AG04449 (cell line): ENCODE data around the gene TACC3.

Source experiments
- CTCF ChIA-PET: fragments of 350-600 bp; formaldehyde crosslinking; extraction: SDS; loops from one replicate; lab custom pipeline; 2021; ENCODE audit warnings: antibody characterized with exemption; lab: Yijun Ruan, JAX
- POLR2A ChIA-PET: fragments of 400-600, 350-600 bp; formaldehyde crosslinking; extraction: SDS; loops from one replicate; lab custom pipeline; 2020; ENCODE audit warnings: antibody characterized with exemption, inconsistent platforms; lab: Yijun Ruan, JAX
- DNase-seq: peaks from one replicate; pipeline ENCODE4 v3.0.0-alpha.2; 2010; ENCODE audit warnings: low read depth, low spot score
- H3K4me3 ChIP-seq: 2 replicates; pipeline ENCODE4 v1.5.1; 2011; ENCODE audit warnings: low read depth, mild to moderate bottlenecking, control low read depth, low read length
- TF ChIP-seq, protein P1 (sequence below): IDR thresholded peaks from one replicate; pipeline ENCODE4 v1.5.1; 2011; ENCODE audit warnings: mild to moderate bottlenecking, moderate library complexity, low read length, control low read depth, inconsistent platforms; ENCODE audit not compliant: insufficient read depth; ENCODE audit errors: missing control alignments

TACC3 gene

DNA sequence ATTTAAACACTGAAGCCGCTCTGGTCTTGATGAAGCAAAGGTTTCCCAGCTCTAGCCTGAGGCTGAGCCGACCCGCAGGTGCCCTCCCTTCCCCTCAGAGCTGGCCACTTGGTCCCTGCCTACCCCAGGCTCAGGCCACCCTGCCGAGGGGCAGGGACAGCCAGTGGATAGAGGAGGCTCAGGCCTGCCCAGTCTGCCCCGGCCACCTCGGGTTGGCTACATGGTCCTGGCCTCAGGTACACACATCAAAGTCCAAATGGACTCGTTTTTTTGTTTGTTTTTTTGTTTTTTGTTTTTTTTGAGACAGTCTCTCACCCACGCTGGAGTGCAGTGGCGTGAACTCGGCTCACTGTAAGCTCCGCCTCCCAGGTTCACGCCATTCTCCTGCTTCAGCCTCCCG is 23.8 kb downstream of the TACC3 start:
- ChIA-PET POLR2A (no interaction called here), CTCF (interaction anchor here (0.8 to 7.5 kb wide), 12 partner anchors 9 to 165 kb away, joined by 3 to 205 read pairs (median 8); no protein-coding TSS in a partner anchor)
- TF ChIP-seq, protein P1, sequence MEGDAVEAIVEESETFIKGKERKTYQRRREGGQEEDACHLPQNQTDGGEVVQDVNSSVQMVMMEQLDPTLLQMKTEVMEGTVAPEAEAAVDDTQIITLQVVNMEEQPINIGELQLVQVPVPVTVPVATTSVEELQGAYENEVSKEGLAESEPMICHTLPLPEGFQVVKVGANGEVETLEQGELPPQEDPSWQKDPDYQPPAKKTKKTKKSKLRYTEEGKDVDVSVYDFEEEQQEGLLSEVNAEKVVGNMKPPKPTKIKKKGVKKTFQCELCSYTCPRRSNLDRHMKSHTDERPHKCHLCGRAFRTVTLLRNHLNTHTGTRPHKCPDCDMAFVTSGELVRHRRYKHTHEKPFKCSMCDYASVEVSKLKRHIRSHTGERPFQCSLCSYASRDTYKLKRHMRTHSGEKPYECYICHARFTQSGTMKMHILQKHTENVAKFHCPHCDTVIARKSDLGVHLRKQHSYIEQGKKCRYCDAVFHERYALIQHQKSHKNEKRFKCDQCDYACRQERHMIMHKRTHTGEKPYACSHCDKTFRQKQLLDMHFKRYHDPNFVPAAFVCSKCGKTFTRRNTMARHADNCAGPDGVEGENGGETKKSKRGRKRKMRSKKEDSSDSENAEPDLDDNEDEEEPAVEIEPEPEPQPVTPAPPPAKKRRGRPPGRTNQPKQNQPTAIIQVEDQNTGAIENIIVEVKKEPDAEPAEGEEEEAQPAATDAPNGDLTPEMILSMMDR, result no peak
- DNase-seq, result no peak
- no peak overlapping the region for H3K4me3 ChIP-seq

DNA sequence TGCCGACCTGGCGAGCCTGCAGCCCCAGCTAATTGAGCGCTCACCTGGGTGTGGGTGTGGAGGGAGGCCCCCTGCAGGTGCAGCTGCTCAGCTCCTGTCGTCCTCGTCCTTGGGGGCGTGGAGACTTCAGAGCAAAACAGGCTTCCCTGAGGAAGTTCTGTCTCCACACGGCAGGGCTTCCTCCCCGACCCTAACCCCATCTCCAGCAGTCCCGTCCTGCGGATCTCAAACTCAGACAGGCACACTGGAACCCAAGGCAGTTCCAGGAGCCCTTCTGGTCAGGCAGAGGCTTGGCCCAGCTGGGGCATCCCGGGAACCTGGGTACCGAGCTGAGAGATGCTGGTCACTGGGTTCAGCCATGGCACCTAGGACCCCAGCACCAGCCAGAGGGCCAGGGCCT is 24.4 kb downstream of the TACC3 start:
- CTCF ChIA-PET, result interaction anchor here (0.8 to 7.5 kb wide), 10 partner anchors 12 to 164 kb away, joined by 3 to 205 read pairs (median 8); no protein-coding TSS in a partner anchor
- no peak for DNase-seq
- TF ChIP-seq, protein P1, result no peak
- no peak overlapping the region for H3K4me3 ChIP-seq
- POLR2A ChIA-PET, result no interaction called here

DNA sequence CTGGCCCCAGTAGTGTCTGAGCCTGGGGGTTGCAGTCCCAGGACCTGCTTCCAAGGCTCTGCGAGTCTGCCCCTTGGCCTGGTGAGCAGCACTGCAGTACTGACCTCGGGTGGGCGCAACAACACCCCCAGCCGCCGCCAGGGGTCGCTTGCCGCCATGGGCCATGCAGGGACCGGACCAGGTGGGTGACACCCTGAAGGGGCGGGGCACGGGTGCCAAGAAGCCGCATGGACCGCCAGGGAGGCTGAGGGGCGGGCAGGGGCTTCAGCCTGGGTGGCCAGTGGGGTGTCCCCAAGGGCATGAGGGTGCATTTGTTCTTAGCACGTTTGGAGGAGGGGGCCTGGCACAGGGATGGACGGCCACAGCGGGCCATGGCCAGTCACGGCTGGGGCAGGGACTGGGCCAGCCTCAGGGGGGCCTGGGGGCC is 25.0 kb downstream of the TACC3 start:
- TF ChIP-seq, protein P1, result peak; percentile 98
- H3K4me3 ChIP-seq, result no peak overlapping the region
- ChIA-PET CTCF (interaction anchor here (1.2 to 7.5 kb wide), 13 partner anchors 10 to 164 kb away, joined by 3 to 205 read pairs (median 20); no protein-coding TSS in a partner anchor), POLR2A (no interaction called here)
- no peak for DNase-seq

DNA sequence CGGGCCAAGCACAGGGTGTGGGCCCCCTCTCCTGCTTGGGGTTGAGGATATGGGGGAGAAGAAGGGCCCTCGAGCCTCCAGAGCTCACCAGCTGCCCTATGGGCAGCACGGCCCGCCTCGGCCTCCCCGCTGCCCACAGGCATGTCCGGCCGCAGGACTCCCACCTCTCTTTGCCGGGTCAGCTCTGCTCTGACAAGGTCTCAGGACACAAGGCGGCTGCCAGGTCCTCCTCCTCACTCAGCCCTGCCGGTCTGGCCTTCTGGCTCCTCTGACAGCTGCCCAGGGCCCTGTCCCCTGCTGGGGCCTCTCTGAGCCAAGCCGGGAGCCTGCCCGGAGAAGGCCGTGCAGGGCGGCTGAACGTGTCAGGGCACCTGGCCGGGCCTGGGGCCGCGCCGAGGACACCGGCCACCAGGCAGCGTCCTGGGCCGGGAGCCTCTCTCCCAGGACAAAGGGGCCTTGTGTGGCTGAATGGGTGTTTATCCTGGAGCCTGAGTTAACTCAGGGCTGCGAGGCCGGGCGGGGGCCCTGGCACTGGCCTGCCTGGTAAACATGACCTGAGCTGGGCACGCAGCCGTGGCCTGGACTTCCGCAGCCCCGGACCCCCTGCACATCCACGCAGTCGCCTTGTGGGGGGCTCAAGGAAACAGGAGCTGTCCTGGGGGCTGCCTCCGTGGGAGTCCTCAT is 25.7 kb downstream of the TACC3 start:
- ChIA-PET POLR2A (no interaction called here), CTCF (interaction anchor here (0.6 to 7.4 kb wide), 19 partner anchors 10 to 162 kb away, joined by 3 to 205 read pairs (median 4); partner anchors contain the start of genes TACC3 and TMEM129)
- H3K4me3 ChIP-seq, result no peak overlapping the region
- TF ChIP-seq, protein P1, result no peak
- DNase-seq, result no peak

DNA sequence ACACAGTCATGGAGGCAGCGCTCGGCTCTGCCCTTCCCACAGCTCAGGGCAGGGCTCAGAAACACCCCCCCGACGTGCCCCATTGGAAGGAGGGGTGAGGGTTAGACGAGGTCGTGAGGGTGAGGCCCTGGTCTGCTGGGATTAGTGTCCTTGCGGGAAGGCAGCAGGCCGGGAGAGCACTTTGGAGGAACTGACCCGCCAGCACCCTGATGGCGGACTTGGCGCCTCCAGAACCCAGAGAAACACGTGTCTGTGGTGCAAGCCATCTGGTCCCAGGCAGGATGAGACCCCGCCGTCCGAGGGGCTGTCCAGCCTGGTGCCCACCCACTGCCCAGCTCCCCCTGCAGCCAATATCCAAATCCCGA is 26.3 kb downstream of the TACC3 start:
- CTCF ChIA-PET, result interaction anchor here (0.6 to 7.4 kb wide), 22 partner anchors 10 to 161 kb away, joined by 3 to 205 read pairs (median 4); partner anchors contain the start of genes TACC3 and TMEM129
- POLR2A ChIA-PET, result no interaction called here
- no peak for DNase-seq
- no peak overlapping the region for H3K4me3 ChIP-seq
- TF ChIP-seq, protein P1, result no peak

DNA sequence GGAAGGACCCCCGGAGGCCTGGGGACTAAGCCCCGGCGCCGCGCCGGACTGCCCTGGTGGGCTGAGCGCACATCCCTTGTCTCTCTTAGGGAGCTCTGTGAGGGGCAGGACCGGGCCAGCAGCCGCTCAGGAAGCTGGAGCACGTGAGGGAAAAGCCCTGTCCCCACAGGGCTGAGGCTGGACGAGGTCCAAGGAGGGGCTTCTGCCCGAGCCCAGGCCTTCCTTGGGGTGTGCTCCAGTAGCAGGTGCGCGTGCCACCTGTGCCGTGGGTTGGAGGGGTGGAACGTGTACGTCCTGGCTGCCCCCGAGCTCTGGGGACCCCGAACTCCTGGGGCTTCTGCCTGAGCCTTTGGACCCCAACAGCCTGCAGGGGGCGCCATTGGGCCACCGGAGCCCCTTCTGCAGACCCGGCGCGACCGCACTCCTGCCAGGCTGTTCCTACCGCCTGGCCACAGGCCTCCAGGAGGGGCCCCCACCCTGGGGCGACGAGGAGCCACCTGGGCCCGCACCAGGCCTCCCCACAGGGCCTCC is 27.2 kb downstream of the TACC3 start:
- POLR2A ChIA-PET, result no interaction called here
- TF ChIP-seq, protein P1, result peak; percentile 85
- CTCF ChIA-PET, result interaction anchor here (0.7 to 7.4 kb wide), 21 partner anchors 8 to 160 kb away, joined by 3 to 205 read pairs (median 4); partner anchors contain the start of genes TACC3 and TMEM129
- no peak for DNase-seq
- no peak overlapping the region; the same call in 1 of the 2 replicates for H3K4me3 ChIP-seq
